Pulmonary artery endothelial cell (primary cell): ENCODE measurements around the gene EMC10. TPM values are rescaled to one million over a fixed set of nuclear protein-coding genes. Genes with fewer than 3 reads are reported as not detected.

Experiments
- DNase-seq: peaks from one replicate; pipeline ENCODE4 v3.0.0-alpha.2; 2011; ENCODE audit warnings: low read depth, low spot score
- total RNA-seq: library from RNA; depleted of rRNA; stranded (reverse); fragments of >200 nt; gene quantifications from 2 replicates; pipeline ENCODE4 v1.2.3, GENCODE V29; 2014

EMC10 gene
- total RNA-seq, 1 donor from 2014 or later, result 74.2 TPM

DNA sequence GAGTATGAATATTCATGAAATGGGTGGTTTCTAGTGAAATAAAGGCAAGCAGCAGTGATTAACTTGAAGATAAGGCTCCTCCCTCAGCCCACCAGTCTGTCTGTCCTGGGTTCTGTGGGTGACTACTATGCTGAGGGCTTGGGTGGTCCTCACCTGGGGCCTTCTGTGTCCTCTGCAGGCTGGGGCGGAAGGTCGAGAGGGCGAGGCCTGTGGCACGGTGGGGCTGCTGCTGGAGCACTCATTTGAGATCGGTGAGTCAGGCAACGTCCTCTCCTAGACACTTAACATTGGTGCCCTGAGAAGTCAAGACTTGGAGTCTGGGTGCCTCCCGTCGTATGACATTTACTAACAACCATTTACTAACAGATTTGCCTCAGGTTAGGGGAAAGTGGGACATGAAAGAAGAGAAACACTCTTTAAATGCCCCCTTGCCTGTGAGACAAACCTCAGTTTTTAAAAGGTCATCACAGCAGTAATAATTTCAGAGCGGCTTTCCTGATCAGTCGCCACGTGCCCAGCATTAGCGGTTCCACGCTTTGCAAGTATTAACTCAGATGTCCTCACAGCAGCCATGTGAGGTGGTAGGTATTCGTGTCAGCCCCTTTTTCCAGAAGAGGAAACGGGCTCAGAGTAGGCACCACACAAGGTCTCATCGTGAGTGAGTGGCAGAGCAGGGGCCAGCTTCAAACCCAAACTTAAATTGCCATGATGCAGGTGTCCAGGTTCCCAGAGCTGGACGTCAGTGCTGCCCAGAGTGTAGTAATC is 1.6 kb downstream of the EMC10 start:
- no peak for DNase-seq

DNA sequence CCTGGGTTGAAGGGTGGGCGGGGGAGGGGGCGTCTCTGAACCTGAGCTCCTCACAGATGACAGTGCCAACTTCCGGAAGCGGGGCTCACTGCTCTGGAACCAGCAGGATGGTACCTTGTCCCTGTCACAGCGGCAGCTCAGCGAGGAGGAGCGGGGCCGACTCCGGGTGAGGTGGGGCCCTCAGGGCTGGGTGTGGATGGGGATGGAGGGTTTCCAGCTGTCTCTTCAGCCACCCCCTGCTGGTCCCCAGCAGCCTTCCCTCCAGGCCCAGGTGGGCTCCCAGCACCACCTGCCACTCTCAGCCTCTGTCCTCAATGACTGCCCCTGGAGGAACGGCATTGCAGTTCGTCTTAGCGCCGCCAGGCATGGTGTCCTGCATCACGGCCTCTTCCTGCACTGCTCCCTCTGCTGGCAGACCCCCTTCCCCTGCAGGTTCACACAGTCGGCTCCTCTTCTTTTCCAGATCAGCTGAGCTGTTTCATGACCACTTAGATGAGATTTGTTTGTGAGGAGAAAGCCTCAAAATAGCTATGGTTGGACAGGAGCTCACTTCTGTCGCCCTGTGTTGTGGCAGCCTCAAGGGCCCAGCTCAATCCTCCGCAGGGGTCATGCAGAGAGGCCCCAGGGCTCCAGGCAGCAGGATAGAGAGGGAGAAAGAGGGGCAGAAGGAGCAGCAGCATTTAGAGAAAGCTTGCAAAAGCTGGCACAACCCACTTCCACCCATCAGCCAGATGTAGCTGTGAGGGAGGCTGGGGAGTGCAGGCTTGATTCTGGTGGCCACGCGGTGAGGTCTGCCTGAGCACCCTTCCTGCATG is 2.8 kb downstream of the EMC10 start:
- DNase-seq, result no peak

DNA sequence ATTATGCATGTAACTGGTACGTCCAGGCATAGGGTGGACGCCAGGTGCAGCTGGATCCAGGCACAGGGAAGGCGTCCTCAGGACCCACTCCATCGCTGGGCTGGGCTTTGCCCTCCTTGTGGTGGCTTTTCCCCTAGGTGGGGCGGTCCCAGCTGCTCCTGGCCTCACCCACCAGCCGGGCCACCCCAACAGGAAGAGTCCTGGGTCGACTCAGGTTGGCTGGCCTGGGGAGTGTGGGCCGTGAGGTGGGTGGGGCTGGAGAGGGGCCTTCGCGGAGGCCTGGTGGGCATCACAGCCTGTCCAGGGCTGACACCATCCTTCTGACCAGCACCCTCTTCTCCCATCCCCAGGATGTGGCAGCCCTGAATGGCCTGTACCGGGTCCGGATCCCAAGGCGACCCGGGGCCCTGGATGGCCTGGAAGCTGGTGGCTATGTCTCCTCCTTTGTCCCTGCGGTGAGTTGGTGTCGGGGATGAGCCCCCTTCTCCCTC is 3.5 kb downstream of the EMC10 start:
- no peak for DNase-seq

DNA sequence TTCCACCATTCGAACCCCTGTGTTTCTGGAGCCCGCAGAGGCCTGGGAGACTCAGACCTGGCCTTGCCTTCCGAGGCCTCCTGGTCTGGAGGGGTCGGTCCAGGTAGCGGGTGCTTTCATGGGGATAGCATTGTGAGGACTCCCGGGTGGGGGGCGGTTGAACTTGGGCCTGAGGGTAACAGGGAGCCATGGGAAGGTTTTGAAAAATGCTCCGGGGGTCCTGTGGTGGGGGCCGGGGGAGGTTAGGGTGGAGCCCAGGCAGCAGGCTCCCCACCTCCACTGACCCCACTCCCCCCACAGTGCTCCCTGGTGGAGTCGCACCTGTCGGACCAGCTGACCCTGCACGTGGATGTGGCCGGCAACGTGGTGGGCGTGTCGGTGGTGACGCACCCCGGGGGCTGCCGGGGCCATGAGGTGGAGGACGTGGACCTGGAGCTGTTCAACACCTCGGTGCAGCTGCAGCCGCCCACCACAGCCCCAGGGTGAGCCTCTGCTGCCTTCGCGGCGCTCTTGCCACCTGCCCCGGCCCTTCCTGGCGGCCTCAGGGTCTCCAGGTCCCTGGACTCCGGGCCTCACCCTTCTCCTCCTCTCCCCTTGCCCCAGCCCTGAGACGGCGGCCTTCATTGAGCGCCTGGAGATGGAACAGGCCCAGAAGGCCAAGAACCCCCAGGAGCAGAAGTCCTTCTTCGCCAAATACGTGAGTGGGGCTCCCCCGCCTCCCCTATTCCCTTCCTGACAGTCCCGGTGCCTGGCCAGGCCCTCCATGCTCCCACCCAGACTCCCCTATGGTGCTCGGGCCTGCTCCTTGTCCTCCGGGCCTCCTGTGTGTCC is 4.2 kb downstream of the EMC10 start:
- no peak for DNase-seq

DNA sequence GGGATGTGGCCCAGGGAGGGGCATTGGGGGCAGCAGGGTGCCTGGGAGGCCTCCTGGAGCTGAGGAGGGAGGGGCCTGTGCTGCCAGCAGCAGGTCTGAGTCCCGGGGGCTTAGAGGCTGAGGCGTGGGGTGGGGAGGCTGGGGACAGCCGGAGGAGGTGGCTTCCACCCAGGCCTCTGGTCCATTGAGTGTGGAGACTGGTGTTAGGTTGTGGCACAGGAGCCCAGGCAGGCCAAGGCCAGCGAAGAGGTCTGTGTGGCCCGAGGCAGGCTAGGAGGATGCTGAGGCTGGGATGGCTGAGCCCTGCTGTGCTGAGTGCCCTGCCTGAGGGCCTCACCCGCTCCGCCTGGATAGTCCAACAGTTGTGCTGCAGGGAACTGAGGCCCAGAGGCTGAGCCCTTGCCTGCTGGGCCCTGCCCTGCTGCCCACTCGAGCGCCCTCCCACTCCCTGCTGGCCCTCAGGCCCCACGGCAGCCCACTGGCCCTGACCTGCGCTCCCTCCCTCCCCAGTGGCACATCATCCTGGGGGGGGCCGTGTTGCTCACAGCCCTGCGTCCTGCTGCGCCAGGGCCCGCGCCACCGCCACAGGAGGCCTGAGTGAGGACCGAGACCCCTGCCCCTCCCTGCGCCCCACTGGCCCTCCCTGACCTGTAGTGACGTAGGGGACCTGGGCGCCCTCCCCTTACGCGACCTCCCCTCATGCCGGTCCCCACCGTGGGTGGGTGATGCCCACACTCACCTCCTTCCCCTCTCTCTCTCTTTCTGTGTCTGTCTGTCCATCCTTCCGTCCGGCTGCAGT is 5.2 kb downstream of the EMC10 start:
- DNase-seq, result no peak

DNA sequence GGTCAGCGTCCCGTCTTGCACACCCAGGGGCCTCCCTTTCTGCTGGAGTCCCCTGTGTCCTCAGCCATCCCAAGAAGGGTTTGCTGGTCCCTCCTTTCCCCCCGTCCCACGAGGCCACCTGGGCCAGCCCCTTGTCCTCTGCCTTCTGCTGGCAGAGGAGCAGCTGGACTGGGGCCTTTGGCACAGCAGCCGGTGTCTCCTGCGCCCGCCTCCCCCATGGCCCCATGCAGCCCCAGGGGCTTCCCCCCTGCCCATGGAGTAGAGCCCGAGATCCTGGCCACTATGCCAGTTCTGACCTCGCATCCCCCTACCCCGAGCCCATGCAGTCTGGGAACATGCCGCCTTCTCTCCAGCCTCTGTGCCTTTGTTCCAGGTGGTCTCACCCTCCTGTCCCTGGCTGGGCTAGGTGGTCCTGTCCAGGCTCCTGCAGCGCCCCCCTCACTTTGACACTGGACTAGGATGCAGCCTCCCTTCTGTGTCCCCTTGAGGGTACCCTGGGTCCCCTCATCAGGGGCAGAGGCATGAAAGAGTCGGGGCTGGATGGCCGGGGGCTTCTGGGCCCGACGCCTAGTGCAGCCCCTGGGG is 6.1 kb downstream of the EMC10 start:
- DNase-seq, result no peak

DNA sequence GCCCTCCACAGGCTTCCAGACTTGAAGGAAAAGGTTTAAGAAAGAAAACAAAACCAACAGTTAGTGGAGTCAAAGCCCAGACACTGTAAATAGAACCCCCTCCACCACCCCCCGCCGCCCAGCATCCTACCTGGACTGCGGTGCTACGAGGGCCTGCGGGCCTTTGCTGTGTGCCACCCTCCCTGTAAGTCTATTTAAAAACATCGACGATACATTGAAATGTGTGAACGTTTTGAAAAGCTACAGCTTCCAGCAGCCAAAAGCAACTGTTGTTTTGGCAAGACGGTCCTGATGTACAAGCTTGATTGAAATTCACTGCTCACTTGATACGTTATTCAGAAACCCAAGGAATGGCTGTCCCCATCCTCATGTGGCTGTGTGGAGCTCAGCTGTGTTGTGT is 6.6 kb downstream of the EMC10 start:
- no peak for DNase-seq

DNA sequence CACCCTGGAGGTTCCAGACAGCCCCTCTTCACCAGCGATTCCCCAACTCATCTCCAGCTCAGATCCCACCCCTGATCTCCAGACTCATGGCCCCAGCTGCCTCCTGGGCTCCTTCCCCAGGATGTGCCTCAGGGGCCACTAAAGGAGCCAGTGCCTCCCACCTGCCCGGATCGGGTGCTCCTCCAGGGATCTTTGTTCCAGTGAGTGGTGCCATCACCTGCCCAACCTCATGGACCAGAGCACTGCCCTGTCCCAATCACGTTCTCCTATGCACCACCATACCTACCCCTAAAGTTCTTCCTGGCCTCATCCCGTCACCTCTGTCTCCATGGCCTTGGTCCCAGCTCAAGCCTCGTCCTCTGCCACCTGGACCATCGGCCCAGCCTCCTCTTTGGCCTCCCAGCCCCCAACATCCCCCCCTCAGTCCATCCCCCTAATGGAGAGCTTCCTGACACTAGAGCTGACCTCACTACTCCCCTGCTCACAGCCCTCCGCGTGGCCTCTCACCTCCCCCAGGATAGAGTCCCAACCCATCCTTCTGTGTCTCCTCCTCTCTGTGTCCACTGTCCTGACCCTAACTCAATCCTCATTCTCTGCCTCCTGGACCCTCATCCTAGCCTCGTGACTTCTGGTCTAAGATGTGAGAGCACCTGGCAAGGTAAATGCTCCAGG is 9.1 kb downstream of the EMC10 start:
- DNase-seq, result no peak

DNA sequence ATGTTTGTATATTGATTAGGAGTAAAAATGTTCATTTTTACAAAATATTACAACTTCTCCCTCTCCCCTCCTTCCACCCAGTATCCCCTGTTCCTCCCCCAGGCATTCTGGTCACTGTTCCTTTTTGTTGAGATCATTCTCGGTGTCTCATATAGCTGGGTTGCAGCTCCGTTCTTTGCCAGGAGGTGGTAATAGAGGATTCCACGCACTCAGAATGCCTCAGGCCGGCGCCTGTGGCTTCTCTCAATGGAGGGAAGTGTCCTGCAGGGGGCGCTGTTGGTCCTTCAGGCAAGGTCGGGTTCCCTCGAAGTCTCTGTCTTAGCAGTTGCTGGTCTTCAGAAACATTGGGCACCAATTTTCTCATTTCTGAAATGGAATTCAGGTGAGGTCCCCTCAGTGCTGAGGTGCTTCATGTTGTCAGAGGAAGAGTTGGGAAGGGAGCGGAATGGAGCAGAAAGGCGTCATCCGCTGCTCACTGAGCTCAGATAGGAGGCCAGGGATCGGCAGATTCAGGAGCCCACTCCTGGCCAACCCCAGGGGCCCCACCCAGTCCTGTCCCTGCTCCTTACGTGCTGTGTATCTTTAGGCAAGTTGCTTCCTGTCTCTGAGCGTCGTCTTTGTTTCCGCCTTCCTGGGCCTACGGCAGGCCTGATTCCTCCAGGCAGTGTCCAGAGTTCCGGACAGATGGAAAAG is 10.7 kb downstream of the EMC10 start:
- no peak for DNase-seq

DNA sequence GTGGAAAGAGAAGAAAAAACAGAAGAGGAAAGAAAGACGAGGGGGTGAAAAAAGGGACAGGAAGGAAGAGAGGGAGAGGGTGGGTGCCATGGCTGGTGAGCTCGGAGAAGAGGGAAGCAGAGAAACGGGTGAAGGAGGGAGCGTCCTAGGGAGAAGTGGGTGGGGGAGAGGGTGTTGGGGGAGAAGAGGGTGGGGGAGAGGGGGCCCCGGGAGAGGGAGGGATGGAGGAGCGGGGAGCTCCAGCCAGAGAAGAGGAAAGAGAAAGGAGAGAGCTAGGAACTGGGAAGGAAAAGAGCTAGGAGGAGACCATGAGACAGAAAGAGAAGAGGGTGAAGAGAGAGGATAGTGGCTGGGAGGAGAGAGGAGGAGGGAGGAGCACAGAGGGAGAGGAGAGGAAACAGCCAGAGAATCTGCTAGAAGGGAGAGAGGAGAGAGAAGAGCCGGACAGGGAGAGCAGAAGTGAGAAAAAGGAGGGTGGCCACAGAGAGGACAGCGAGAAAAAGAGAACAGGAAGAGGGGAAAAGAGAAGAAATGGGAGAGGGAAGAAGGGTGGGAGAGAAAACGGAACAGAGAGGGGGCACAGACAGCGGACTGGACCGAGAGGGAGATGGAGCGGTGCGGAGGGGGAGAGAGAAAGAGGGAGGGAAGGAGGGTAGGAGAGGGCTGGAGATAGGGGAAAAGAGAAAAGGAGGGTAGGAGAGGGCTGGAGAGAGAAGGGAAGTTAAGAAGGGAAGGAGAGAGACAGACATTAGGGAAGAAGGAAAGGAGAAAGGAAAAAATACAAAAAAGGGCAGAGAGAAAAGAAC is 12.3 kb downstream of the EMC10 start:
- no peak for DNase-seq

DNA sequence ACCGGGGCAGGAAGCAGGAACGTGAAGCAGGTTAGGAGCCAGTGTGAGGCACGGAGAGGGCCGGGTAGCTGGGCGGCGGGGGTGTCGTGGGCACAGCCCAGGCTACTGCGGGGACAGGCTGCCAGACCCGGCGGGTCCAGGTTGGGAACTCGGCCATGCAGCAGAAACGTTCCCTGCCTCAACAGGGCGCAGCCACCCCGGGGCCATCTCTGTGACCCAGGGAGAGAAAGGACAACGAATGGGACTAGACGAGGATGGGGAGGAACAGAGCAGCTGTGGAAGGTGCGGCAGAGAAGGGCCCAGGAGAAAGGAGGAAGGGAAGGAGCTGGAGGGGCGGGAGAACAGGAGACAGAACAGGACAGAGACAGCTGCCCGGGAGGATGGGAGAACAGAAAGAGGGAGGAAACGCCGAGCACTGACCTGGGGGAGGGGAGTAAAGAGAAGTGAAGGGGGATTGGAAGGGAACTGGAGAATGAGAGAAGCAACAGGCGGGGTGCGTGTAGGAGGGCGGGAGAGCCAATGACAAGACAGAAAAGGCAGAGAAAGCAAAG is 13.2 kb downstream of the EMC10 start:
- DNase-seq, result no peak

DNA sequence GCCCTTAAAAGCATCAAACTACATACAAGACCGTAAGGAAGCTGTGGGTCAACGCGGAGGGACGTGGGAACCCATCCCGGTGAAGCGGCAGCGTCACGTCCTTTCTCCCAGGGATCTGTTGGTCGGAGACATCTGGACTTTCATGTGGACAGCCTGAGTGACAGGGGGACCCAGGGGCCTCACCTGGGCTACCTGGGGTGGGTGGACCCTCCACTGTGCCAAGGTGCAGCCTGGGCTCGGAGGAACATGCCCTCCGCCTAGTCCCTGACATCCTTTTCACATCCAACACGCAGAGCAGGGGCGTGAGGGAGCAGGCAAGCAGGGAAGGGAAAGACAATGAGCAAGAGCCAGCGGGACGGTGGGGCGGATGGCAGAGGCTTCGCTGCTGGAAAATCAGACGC is 14.1 kb downstream of the EMC10 start:
- DNase-seq, result no peak

DNA sequence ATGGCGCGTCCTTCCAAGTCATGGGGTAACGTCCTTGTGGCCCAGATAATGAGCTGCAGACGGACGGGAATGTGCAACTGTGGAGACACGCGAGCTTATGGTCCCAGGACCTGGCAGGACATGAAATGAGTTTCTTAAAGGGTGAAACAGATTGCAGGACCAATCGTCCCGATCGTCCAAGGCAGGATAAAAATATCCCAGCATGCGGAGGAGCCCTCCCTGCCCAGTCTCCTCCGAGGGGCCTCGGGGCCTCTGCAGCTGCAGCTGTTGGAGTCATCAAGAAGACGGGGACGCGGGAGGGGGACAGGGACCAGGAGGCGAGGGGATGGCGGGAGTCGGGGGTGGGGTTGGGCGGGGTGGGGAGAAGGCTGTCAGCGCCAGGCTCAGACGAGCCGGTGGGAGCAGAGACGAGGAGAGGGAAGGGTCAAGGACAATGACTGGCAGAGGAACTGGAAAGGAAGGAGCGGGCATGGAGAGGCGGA is 14.7 kb downstream of the EMC10 start:
- DNase-seq, result no peak

DNA sequence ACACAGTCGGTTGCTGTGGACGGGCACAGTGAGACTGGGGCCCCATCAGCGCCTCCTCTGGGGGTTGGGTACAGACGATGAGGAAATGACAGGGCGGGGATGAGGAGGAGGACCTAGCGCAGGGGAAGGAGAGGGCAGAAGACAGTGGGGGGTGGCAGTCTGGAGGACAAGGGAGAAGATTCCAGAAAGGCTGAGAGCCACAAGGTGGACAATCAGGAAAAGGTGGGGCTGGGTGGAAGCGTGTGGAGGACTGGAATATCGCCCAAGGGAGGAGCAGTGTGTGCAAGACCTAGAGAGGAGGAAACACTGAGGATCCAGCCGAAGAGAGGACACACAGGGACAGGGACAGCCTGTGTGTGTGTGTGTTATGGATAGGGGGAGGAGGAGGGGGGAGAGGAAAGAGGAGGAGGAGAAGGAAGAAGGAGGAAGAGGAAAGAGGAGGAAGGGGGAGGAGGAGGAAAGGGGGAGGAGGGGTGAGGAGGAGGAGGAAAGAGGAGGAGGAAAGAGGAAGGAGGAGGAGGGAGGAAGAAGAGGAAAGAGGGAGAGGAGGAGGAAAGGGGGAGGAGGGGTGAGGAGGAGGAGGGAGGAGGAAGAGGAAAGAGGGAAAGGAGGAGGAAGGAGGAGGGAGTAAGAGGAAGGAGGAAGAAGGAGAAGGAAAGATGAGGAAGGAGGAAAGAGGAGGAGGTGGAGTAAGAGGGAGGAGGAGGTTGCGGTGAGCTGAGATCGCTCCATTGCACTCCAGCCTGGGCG is 16.2 kb downstream of the EMC10 start:
- no peak for DNase-seq

DNA sequence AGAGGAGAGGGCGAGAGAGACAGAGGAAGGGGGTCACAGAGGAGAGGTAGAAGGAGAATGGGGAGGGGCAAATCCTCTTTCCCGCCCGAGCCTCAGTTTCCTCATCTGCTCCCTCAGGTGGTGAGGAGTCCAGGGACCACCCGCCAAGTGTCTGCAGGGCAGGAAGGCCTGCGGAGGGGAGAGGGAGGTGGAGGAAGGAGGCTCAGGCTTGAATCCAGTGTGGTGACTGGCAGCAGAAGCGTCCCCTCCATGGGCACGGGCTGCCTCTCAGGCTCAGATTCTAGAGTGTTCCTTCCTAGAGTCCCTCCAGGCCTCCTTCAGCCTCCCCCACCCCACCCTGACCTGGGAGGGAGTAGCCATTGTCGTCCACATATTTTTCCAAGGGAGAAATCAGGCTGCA is 16.9 kb downstream of the EMC10 start:
- no peak for DNase-seq

DNA sequence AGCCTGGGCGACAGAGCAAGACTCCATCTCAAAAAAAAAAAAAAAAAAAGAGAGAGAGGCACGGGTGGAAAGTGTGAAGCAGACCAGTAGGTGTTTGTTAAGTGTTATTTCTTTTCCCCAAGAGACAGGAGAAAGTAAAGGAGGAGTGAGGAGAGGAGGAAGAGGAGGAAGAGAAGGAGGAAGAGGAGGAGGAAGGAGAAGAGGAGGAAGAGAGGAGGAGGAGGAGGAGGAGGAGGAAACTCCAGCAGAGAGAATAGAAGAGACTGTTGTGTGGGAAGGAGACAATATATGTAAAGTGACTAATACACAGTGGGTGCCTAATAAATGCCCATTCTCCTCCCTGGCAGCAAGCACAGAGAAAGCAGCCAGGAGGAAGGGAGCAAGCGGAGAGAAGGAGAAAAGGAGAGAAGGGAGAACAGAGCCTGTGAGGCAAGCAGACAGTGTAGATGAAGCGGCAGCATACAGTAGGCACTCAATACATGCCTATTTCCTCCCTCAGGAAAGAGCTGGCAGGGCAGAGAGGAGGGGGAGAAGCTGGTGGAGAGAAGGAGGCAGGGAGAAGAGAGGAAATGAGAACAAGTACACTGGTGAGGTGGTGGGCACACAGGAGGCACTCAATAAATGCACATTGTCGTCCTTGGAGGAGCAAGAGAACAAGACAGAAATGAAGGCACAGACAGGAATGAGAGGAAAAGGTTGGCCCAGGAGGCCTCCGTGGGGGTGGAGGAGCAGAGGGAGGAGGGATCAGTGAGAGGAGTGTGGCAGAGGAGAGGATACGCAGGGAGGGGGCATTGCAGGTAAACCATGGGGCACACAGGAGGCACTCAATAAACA is 18.1 kb downstream of the EMC10 start:
- no peak for DNase-seq
